ENCODE results near the gene SCN1B. TPM values are rescaled to one million over a fixed set of nuclear protein-coding genes. Genes with fewer than 3 reads are reported as not detected.
"Not testable (repeated sequence)": the region's sequence is repeated elsewhere in the genome, so short reads cannot be mapped to it uniquely, and the experiment has no call there.

The SCN1B gene
- total and polyA plus RNA-seq, 9 donors: 3.0 to 6.7 (median 3.5) TPM

- Histone ChIP-seq H3K27me3 (ENCODE audit: control insufficient read depth, insufficient read depth, low read length) (peaks cover 16% of the 10 kb centered on the region), H3K9me3 (replicated peaks; ENCODE audit: control insufficient read depth, low read depth, low read length) (no peaks in the 10 kb centered on the region), H3K4me1 (ENCODE audit: control insufficient read depth, insufficient read depth, low read length) (peaks cover 12% of the 10 kb centered on the region), H3K27ac (ENCODE audit: low read length) (no peak overlapping the region), H3K4me3 (ENCODE audit: low read length) (no peak overlapping the region), H3K36me3 (ENCODE audit: control insufficient read depth, insufficient read depth, low read length) (peaks cover 54% of the 10 kb centered on the region)
- 100% methylated on average over 2 of the region's 8 CpGs for WGBS (ENCODE audit: insufficient coverage)
- DNase-seq: no peak
Observed at GRCh38 chr19:35027009-35027408, 3.3 kb upstream of the SCN1B start.

DNA sequence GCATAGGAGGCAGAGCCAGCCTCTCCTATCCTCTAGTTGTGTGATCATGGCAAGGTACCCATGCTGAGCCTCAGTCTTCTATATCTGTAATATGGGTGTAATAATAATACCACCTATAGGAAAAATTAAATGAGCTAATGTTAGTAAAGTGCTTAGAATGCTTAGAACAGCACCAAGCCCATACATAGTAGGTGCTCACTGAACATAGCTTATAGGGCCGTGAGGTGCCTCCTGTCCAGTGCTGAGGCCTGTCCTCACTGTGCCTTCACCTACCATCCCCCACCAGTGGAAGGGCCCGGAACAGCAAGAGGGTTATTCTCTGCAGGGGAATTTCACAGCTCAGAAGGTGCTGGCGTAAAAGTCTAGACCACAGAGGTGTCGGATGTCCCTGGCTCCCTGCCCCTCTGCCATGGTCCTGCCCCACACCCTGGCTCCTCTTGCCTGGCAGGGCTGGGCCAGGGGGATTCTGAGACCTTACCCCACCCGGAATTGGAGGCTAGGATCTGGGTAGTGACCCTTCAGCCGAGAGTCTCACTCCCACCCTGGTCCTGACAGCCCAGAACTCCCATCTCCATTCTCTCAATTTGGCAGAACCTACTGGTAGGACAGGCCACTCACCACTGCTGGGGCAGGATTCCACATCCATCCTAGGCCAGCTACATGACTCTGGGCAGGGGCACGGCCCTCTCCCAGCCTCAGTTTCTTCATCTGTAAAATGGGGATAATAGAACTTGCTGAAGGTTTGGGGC is 2.2 kb upstream of the SCN1B start:
- peaks cover 47% of the 10 kb centered on the region for H3K36me3 ChIP-seq (ENCODE audit: control insufficient read depth, insufficient read depth, low read length)
- no peak for DNase-seq
- 67% methylated on average over 4 of the region's 7 CpGs for WGBS (ENCODE audit: insufficient coverage)
- H3K4me3 ChIP-seq (ENCODE audit: low read length): no peak overlapping the region
- H3K9me3 ChIP-seq (replicated peaks; ENCODE audit: control insufficient read depth, low read depth, low read length): no peaks in the 10 kb centered on the region
- no peak overlapping the region for H3K27ac ChIP-seq (ENCODE audit: low read length)
- H3K4me1 ChIP-seq (ENCODE audit: control insufficient read depth, insufficient read depth, low read length): peaks cover 12% of the 10 kb centered on the region
- peaks cover 26% of the 10 kb centered on the region for H3K27me3 ChIP-seq (ENCODE audit: control insufficient read depth, insufficient read depth, low read length)

GRCh38 chr19:35028600-35028885 is 1.7 kb upstream of the SCN1B start:
- H3K27ac ChIP-seq (ENCODE audit: low read length); DNase-seq; H3K9me3 ChIP-seq (replicated peaks; ENCODE audit: control insufficient read depth, low read depth, low read length); H3K4me3 ChIP-seq (ENCODE audit: low read length): not testable (repeated sequence)
- Histone ChIP-seq H3K36me3 (ENCODE audit: control insufficient read depth, insufficient read depth, low read length) (peaks cover 42% of the 10 kb centered on the region), H3K27me3 (ENCODE audit: control insufficient read depth, insufficient read depth, low read length) (peaks cover 30% of the 10 kb centered on the region), H3K4me1 (ENCODE audit: control insufficient read depth, insufficient read depth, low read length) (peaks cover 12% of the 10 kb centered on the region)
- WGBS (ENCODE audit: insufficient coverage): 76% methylated on average over 3 of the region's 3 CpGs

DNA sequence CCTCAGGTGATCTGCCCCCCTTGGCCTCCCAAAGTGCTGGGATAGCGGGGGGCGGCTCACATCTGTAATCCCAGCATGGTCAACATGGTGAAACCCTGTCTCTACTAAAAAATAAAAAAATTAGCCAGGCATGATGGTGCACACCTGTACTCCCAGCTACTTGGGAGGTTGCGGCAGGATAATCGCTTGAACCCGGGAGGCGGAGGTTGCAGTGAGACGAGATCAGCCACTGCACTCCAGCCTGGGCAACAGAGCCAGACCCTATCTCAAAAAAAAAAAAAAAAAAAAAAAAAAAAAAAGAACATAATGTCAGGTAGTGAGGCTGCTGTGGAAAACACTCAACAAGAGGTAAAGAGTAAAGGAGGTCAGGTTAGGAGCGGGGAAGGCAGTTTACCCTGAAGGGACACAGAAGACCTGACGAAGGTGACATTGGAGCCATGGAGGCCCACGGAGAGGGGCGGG is 964 bp upstream of the SCN1B start:
- WGBS (ENCODE audit: insufficient coverage): 49% methylated on average over 6 of the region's 11 CpGs
- H3K27me3 ChIP-seq (ENCODE audit: control insufficient read depth, insufficient read depth, low read length): peaks cover 30% of the 10 kb centered on the region
- not testable (repeated sequence) for H3K27ac ChIP-seq (ENCODE audit: low read length); DNase-seq; H3K4me3 ChIP-seq (ENCODE audit: low read length); H3K9me3 ChIP-seq (replicated peaks; ENCODE audit: control insufficient read depth, low read depth, low read length)
- H3K4me1 ChIP-seq (ENCODE audit: control insufficient read depth, insufficient read depth, low read length): peaks cover 12% of the 10 kb centered on the region
- peaks cover 38% of the 10 kb centered on the region for H3K36me3 ChIP-seq (ENCODE audit: control insufficient read depth, insufficient read depth, low read length)

DNA sequence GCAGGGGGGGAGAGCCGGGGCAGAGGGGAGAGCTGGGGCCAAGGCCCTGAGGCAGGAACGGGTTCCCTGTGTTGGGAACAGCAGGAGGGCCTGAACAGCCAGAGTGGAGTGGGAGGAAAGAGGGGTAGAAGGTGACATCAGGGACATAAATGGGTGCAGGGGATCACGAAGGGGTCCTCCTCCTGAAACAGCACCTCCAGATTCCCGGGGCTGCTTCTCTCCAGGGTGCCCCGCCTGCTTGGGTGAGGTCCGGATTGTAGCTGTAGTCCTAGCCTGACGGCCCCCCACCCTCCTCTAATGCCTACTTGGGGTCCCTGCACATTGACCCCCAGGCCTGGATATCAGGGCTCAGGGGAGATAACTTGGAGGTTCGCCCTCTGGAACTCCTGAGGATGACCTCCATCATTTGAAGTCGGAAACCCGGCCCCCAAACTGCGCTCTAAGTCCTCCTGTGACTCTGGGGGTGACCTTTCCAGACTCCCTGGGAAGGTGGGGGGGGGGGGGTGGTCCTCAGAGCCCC is 473 bp upstream of the SCN1B start:
- 12% methylated on average over 2 of the region's 11 CpGs for WGBS (ENCODE audit: insufficient coverage)
- Histone ChIP-seq H3K27me3 (ENCODE audit: control insufficient read depth, insufficient read depth, low read length) (peaks cover 30% of the 10 kb centered on the region), H3K27ac (ENCODE audit: low read length) (no peak overlapping the region), H3K9me3 (replicated peaks; ENCODE audit: control insufficient read depth, low read depth, low read length) (no peaks in the 10 kb centered on the region), H3K4me3 (ENCODE audit: low read length) (peak overlapping the region; percentile 11), H3K4me1 (ENCODE audit: control insufficient read depth, insufficient read depth, low read length) (peaks cover 12% of the 10 kb centered on the region), H3K36me3 (ENCODE audit: control insufficient read depth, insufficient read depth, low read length) (peaks cover 33% of the 10 kb centered on the region)
- no peak for DNase-seq

GRCh38 chr19:35031072-35031881 is 1.0 kb downstream of the SCN1B start:
- Histone ChIP-seq H3K9me3 (replicated peaks; ENCODE audit: control insufficient read depth, low read depth, low read length) (no peaks in the 10 kb centered on the region), H3K4me1 (ENCODE audit: control insufficient read depth, insufficient read depth, low read length) (peaks cover 12% of the 10 kb centered on the region), H3K36me3 (ENCODE audit: control insufficient read depth, insufficient read depth, low read length) (peaks cover 20% of the 10 kb centered on the region), H3K27ac (ENCODE audit: low read length) (no peak overlapping the region), H3K27me3 (ENCODE audit: control insufficient read depth, insufficient read depth, low read length) (peaks cover 30% of the 10 kb centered on the region), H3K4me3 (ENCODE audit: low read length) (peak overlapping the region; percentile 27)
- DNase-seq: peak; percentile 62
- WGBS (ENCODE audit: insufficient coverage): 5% methylated on average over 31 of the region's 31 CpGs

DNA sequence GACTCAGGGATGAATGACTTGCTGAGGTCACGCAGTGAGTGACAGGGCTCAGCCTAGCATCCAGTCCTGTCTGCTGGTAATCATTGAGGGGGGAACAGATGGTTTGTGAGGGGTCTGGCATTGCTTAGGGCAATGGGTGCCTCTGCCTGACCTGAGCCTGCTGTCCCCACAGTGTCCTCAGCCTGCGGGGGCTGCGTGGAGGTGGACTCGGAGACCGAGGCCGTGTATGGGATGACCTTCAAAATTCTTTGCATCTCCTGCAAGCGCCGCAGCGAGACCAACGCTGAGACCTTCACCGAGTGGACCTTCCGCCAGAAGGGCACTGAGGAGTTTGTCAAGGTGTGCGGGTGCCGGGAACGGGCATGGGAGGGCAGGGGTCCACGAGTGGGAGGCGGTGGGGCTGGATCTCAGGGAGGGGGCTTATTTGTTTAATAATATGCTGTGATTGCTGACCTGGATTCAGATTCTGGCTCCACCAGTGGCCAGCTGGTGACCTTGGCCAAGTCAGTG is 2.1 kb downstream of the SCN1B start:
- H3K36me3 ChIP-seq (ENCODE audit: control insufficient read depth, insufficient read depth, low read length): peaks cover 11% of the 10 kb centered on the region
- peaks cover 12% of the 10 kb centered on the region for H3K4me1 ChIP-seq (ENCODE audit: control insufficient read depth, insufficient read depth, low read length)
- no peaks in the 10 kb centered on the region for H3K9me3 ChIP-seq (replicated peaks; ENCODE audit: control insufficient read depth, low read depth, low read length)
- DNase-seq: no peak
- WGBS (ENCODE audit: insufficient coverage): 89% methylated on average over 17 of the region's 17 CpGs
- peaks cover 30% of the 10 kb centered on the region for H3K27me3 ChIP-seq (ENCODE audit: control insufficient read depth, insufficient read depth, low read length)
- H3K4me3 ChIP-seq (ENCODE audit: low read length): no peak overlapping the region
- no peak overlapping the region for H3K27ac ChIP-seq (ENCODE audit: low read length)

- Histone ChIP-seq H3K9me3 (replicated peaks; ENCODE audit: control insufficient read depth, low read depth, low read length) (no peaks in the 10 kb centered on the region), H3K27ac (ENCODE audit: low read length) (no peak overlapping the region), H3K4me1 (ENCODE audit: control insufficient read depth, insufficient read depth, low read length) (peaks cover 17% of the 10 kb centered on the region), H3K36me3 (ENCODE audit: control insufficient read depth, insufficient read depth, low read length) (peaks cover 3% of the 10 kb centered on the region), H3K27me3 (ENCODE audit: control insufficient read depth, insufficient read depth, low read length) (peaks cover 30% of the 10 kb centered on the region), H3K4me3 (ENCODE audit: low read length) (no peak overlapping the region)
- 79% methylated on average over 17 of the region's 30 CpGs for WGBS (ENCODE audit: insufficient coverage)
- no peak for DNase-seq
Observed at GRCh38 chr19:35033067-35034004, 3.1 kb downstream of the SCN1B start.

DNA sequence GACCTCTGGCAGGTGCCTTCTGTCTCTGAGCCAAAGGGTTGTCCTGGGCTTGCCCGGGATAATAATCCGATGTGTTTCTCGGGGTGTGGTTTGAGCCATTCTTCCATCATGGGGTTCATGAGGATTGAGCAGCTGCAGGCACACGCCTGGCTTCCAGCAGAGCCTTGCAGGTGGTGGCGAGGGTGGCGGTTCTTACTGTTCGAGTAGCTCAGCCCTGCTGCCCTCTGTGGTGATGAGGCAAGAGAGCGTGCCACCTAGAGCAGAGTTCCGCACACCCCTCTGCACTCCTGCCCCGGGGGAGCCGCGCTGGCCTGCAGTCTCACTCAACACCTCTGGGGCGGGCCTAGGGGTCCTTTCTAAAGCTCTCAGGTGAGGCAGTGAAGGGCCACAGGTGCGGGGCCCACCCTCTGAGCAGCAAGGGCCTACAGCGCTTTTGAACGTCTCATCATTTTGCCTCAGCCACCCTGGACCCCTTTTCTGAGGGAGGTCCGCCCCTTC is 3.8 kb downstream of the SCN1B start:
- Histone ChIP-seq H3K4me1 (ENCODE audit: control insufficient read depth, insufficient read depth, low read length) (peaks cover 17% of the 10 kb centered on the region), H3K27me3 (ENCODE audit: control insufficient read depth, insufficient read depth, low read length) (peaks cover 30% of the 10 kb centered on the region), H3K4me3 (ENCODE audit: low read length) (no peak overlapping the region), H3K27ac (ENCODE audit: low read length) (no peak overlapping the region), H3K36me3 (ENCODE audit: control insufficient read depth, insufficient read depth, low read length) (peaks cover 3% of the 10 kb centered on the region), H3K9me3 (replicated peaks; ENCODE audit: control insufficient read depth, low read depth, low read length) (no peaks in the 10 kb centered on the region)
- 88% methylated on average over 12 of the region's 17 CpGs for WGBS (ENCODE audit: insufficient coverage)
- DNase-seq: no peak

Measured in muscle of leg (tissue), 11 donors.